Nephron (organoid): ENCODE results near the gene ERC1.
"Not testable (repeated sequence)": the region's sequence is repeated elsewhere in the genome, so short reads cannot be mapped to it uniquely, and the experiment has no call there.

Source experiments
- H3K27ac Mint-ChIP-seq, 3 experiments: 2 replicates each; pipeline ENCODE4 v1.8.0; 2020; ENCODE audit warnings: mixed read lengths in 3 of 3, mild to moderate bottlenecking in 2 of 3, moderate library complexity in 1 of 3
- H3K27me3 Mint-ChIP-seq: 2 replicates; pipeline ENCODE4 v1.8.0; 2021; ENCODE audit warnings: low read depth, mild to moderate bottlenecking, moderate library complexity, mixed read lengths
- H3K36me3 Mint-ChIP-seq: 2 replicates; pipeline ENCODE4 v1.8.0; 2020; ENCODE audit warnings: low read depth, mixed read lengths
- H3K4me1 Mint-ChIP-seq: 2 replicates; pipeline ENCODE4 v1.8.0; 2020; ENCODE audit warnings: mixed read lengths
- H3K4me3 Mint-ChIP-seq, 3 experiments: 2 replicates each; pipeline ENCODE4 v1.8.0; 2020; ENCODE audit warnings: mild to moderate bottlenecking in 3 of 3, mixed read lengths in 3 of 3, moderate library complexity in 2 of 3
- H3K9me3 Mint-ChIP-seq: 2 replicates; pipeline ENCODE4 v1.8.0; 2020; ENCODE audit warnings: mixed read lengths
- CTCF ChIP-seq, 3 experiments: fragments of 200-600 bp; sonication (generic); IDR thresholded peaks; one replicate each; pipeline ENCODE4 v1.5.0; 2021; ENCODE audit warnings: antibody characterized with exemption in 3 of 3; ENCODE audit not compliant: unreplicated experiment in 3 of 3

ERC1 gene

GRCh38 chr12:1050059-1050707, 59.2 kb downstream of the ERC1 start:
- Mint-ChIP-seq H3K4me3 (no peak overlapping the region), H3K27me3 (no peaks in the 10 kb centered on the region), H3K36me3 (no peaks in the 10 kb centered on the region), H3K4me1 (peaks cover 15% of the 10 kb centered on the region), H3K9me3 (no peaks in the 10 kb centered on the region), H3K27ac (no peak overlapping the region)
- no peak for TF ChIP-seq CTCF (IDR thresholded peaks at IDR 0.05; ENCODE audit: unreplicated experiment in 3 of 3)

DNA sequence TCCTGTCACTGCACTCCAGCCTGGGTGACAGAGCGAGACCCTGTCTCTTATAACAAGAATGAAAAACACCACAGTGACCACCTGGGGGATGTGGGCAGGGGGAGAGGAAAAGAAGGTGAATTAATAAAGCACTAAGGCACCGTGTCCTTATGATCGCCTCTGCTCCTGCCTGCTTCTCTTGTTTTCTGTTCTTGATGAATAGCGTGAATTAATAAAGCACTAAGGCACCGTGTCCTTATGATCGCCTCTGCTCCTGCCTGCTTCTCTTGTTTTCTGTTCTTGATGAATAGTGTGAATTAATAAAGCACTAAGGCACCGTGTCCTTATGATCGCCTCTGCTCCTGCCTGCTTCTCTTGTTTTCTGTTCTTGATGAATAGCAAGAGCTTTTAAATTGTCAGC, 60.6 kb downstream of the ERC1 start:
- H3K9me3 Mint-ChIP-seq, H3K27ac Mint-ChIP-seq, H3K4me3 Mint-ChIP-seq, H3K27me3 Mint-ChIP-seq, H3K36me3 Mint-ChIP-seq: not testable (repeated sequence)
- peaks cover 15% of the 10 kb centered on the region for H3K4me1 Mint-ChIP-seq

DNA sequence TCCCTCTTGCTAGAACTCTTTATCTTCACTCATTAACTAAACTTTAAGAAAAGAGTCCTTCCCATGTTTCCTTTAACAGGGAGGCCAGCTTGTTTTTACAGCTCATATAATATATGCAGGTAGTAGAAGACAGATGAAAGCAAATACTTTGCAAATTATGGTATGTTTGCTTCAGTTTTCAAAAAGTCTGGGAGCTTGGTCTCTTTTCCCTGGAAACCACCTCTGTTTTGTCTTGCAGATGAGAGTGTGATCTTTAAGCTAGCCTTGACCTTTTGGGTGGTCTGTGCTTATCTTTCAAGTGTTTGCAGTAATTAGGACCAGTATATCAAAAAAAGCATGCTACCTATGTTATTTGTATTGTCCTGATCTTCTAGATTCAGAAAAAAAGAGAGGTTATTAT, 62.7 kb downstream of the ERC1 start:
- Mint-ChIP-seq H3K36me3 (peaks cover 14% of the 10 kb centered on the region), H3K9me3 (peaks cover 9% of the 10 kb centered on the region), H3K4me1 (peaks cover 11% of the 10 kb centered on the region), H3K27ac (peak overlapping the region in 1 of 3 experiments; percentile 2), H3K27me3 (no peaks in the 10 kb centered on the region), H3K4me3 (no peak overlapping the region)
- no peak for TF ChIP-seq CTCF (IDR thresholded peaks at IDR 0.05; ENCODE audit: unreplicated experiment in 3 of 3)

DNA sequence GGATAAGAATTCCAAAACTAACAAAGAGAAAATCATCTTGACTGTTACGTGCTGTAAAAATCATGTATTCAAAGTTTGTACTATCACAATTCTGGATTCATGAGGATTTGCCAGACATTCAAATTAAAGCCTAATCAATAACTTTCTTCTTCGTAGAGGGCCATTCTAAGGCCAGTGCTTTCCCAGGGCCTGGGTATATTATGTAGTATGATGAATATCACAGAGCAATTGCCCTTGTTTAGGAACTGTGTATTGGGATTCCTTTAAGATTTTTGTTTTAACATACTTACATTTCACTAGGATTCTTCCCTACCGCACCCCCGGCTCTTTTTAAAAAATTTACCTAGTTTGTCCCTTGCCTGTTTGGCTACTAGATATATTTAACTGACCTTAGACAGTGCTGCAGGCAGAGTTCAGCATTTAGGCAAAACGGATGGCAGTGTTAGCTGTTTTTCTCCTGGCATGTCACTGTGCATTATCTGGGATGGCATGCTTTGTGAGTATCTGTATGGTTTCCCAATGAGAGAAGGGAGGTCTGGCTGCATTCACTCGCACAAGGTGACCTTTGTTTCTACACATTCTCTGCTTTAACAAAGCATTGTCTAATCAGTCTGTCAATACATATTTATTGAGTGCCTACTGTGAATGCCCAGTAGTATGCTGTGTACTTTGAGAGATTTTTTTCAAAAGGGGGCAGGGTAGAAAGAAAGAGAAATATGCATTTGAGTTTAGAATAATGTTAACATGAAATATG, 63.3 kb downstream of the ERC1 start:
- TF ChIP-seq CTCF (IDR thresholded peaks at IDR 0.05; ENCODE audit: unreplicated experiment in 3 of 3): no peak
- no peak overlapping the region for H3K4me3 Mint-ChIP-seq
- H3K36me3 Mint-ChIP-seq: peaks cover 20% of the 10 kb centered on the region
- peaks cover 11% of the 10 kb centered on the region for H3K4me1 Mint-ChIP-seq
- peak overlapping the region in 2 of 3 experiments; percentile 2 to 67 for H3K27ac Mint-ChIP-seq
- H3K9me3 Mint-ChIP-seq: peaks cover 15% of the 10 kb centered on the region
- no peaks in the 10 kb centered on the region for H3K27me3 Mint-ChIP-seq

DNA sequence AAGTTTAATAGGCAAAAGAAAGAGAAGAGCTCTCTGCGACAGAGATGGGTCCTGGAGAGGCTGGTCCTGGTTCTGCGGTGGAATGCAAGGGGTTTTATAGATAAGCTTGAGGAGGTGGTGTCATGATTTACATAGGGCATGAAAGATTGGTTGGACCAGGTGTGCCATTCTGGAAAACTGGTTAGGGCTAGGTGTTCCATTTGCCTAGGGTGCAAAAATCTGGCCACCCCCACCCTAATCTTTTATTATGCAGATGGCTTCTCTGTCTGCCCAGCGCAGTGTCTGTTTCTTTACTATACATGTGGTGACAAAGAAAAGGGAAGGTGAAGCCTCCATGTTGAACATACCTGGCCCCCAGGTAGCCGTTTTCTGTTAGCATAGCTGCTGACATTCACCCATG, 65.4 kb downstream of the ERC1 start:
- H3K4me3 Mint-ChIP-seq: no peak overlapping the region
- peaks cover 11% of the 10 kb centered on the region for H3K4me1 Mint-ChIP-seq
- H3K36me3 Mint-ChIP-seq: peaks cover 39% of the 10 kb centered on the region
- H3K27me3 Mint-ChIP-seq: no peaks in the 10 kb centered on the region
- H3K27ac Mint-ChIP-seq: no peak overlapping the region
- no peak for TF ChIP-seq CTCF (IDR thresholded peaks at IDR 0.05; ENCODE audit: unreplicated experiment in 3 of 3)
- H3K9me3 Mint-ChIP-seq: peaks cover 31% of the 10 kb centered on the region

GRCh38 chr12:1058423-1058822, 67.4 kb downstream of the ERC1 start:
- Mint-ChIP-seq H3K27me3 (no peaks in the 10 kb centered on the region), H3K36me3 (peaks cover 57% of the 10 kb centered on the region), H3K27ac (no peak overlapping the region), H3K4me3 (no peak overlapping the region), H3K9me3 (peaks cover 45% of the 10 kb centered on the region), H3K4me1 (peaks cover 8% of the 10 kb centered on the region)
- TF ChIP-seq CTCF (IDR thresholded peaks at IDR 0.05; ENCODE audit: unreplicated experiment in 3 of 3): no peak
